Fibroblast of skin of right quadriceps (primary cell): ENCODE data around the gene EME2.

ENCODE experiments used
- DNase-seq: peaks from one replicate; pipeline ENCODE4 v3.0.0-alpha.2; 2013

EME2 gene

GRCh38 chr16:1768061-1768766 is 4.4 kb upstream of the EME2 start:
- no peak for DNase-seq

- DNase-seq: no peak
Measured at GRCh38 chr16:1768767-1769401, 3.7 kb upstream of the EME2 start.

- no peak for DNase-seq
Measured at GRCh38 chr16:1769402-1770300, 3.0 kb upstream of the EME2 start.

GRCh38 chr16:1770328-1771187 is 2.1 kb upstream of the EME2 start:
- DNase-seq: peak; percentile 39

GRCh38 chr16:1771188-1771863 is 1.3 kb upstream of the EME2 start, which contains the start of gene NME3:
TSS of gene NME3 (minus strand) at chr16:1771543. CDS start at chr16:1771534, 9 bp downstream.
- DNase-seq: peak; percentile 47

- DNase-seq: no peak
Measured at GRCh38 chr16:1771864-1772361, 697 bp upstream of the EME2 start.

GRCh38 chr16:1772908-1773702 is 495 bp downstream of the EME2 start, which contains the start of gene MRPS34:
TSS of gene MRPS34 (minus strand) at chr16:1773134. CDS start at chr16:1773119, 15 bp downstream.
- peak; percentile 78 for DNase-seq

- no peak for DNase-seq
Measured at GRCh38 chr16:1773703-1774447, 1.3 kb downstream of the EME2 start.

GRCh38 chr16:1774448-1774780 is 1.8 kb downstream of the EME2 start:
- DNase-seq: no peak

- no peak for DNase-seq
Measured at GRCh38 chr16:1775006-1775845, 2.6 kb downstream of the EME2 start.

GRCh38 chr16:1775846-1776671 is 3.4 kb downstream of the EME2 start:
- no peak for DNase-seq

- no peak for DNase-seq
Measured at GRCh38 chr16:1776672-1776955, 4.0 kb downstream of the EME2 start.

GRCh38 chr16:1776991-1777374 is 4.4 kb downstream of the EME2 start:
- no peak for DNase-seq

GRCh38 chr16:1777375-1778199 is 5.0 kb downstream of the EME2 start:
- no peak for DNase-seq

GRCh38 chr16:1778200-1779179 is 5.9 kb downstream of the EME2 start:
- no peak for DNase-seq

- DNase-seq: no peak
Measured at GRCh38 chr16:1779234-1779701, 6.7 kb downstream of the EME2 start.
